ENCODE measurements around the gene CYP2C18. TPM values are rescaled to one million over a fixed set of nuclear protein-coding genes. Genes with fewer than 3 reads are reported as not detected.

CYP2C18 gene
- total and polyA plus RNA-seq, 11 donors = 0.03 to 0.11 TPM; not detected in 9

- no peaks in the 10 kb centered on the region for H3K9me3 ChIP-seq
- H3K36me3 ChIP-seq = no peaks in the 10 kb centered on the region
- H3K27me3 ChIP-seq = peaks cover 0 to 2% (median 0%) of the 10 kb centered on the region in 9 donors
- 89 to 98% (median 93%) methylated on average over 1 of the region's 1 CpG for WGBS, 4 donors
- no peaks in the 10 kb centered on the region for H3K4me1 ChIP-seq
- intact Hi-C loops (cut with DNase I) = no loop called here
- TF ChIP-seq, protein P1, sequence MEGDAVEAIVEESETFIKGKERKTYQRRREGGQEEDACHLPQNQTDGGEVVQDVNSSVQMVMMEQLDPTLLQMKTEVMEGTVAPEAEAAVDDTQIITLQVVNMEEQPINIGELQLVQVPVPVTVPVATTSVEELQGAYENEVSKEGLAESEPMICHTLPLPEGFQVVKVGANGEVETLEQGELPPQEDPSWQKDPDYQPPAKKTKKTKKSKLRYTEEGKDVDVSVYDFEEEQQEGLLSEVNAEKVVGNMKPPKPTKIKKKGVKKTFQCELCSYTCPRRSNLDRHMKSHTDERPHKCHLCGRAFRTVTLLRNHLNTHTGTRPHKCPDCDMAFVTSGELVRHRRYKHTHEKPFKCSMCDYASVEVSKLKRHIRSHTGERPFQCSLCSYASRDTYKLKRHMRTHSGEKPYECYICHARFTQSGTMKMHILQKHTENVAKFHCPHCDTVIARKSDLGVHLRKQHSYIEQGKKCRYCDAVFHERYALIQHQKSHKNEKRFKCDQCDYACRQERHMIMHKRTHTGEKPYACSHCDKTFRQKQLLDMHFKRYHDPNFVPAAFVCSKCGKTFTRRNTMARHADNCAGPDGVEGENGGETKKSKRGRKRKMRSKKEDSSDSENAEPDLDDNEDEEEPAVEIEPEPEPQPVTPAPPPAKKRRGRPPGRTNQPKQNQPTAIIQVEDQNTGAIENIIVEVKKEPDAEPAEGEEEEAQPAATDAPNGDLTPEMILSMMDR (IDR thresholded peaks at IDR 0.05) = no peak
- no peak for TF ChIP-seq POLR2A (IDR thresholded peaks at IDR 0.05)
- no peak overlapping the region for H3K4me3 ChIP-seq
- DNase-seq (no peak), ATAC-seq (no peak)
- no peak overlapping the region for H3K27ac ChIP-seq
Measured at GRCh38 chr10:94673614-94674321, 9.8 kb upstream of the CYP2C18 start.

- Histone ChIP-seq H3K4me3 (no peak overlapping the region), H3K36me3 (no peaks in the 10 kb centered on the region), H3K27me3 (peaks cover 0 to 3% (median 0%) of the 10 kb centered on the region in 9 donors), H3K4me1 (no peaks in the 10 kb centered on the region), H3K9me3 (no peaks in the 10 kb centered on the region), H3K27ac (no peak overlapping the region)
- intact Hi-C loops (cut with DNase I) = no loop called here
- DNase-seq (no peak), ATAC-seq (no peak)
- WGBS, 4 donors = 77 to 95% (median 87%) methylated on average over 2 of the region's 2 CpGs
- TF ChIP-seq, protein P1 (IDR thresholded peaks at IDR 0.05) = no peak
- TF ChIP-seq POLR2A (IDR thresholded peaks at IDR 0.05) = no peak
Measured at GRCh38 chr10:94676496-94676895, 7.0 kb upstream of the CYP2C18 start.

- intact Hi-C loops (cut with DNase I) = no loop called here
- TF ChIP-seq POLR2A (IDR thresholded peaks at IDR 0.05) = no peak
- TF ChIP-seq, protein P1 (IDR thresholded peaks at IDR 0.05) = no peak
Measured at GRCh38 chr10:94677691-94678090, 5.8 kb upstream of the CYP2C18 start.

DNA sequence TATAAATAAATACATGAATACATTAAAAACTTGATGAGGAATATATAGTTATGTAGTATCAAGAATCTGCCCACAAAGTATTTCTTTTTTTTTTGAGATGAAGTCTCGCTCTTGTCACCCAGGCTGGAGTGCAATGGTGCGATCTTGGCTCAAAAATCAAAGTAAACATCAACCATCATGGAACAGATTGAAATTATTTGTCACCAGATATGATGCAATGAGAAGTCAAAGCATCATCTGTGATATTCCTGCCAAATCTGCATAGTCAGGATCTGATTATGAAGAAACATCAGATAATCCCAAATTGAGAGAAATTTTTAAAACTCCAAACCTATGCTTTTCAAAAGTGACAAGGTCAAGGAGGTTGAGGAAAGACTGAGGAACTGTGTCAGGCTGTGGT lies 5.1 kb upstream of the CYP2C18 start:
- DNase-seq = no peak
- TF ChIP-seq, protein P1 (IDR thresholded peaks at IDR 0.05) = no peak
- no peak for TF ChIP-seq POLR2A (IDR thresholded peaks at IDR 0.05)
- intact Hi-C loops (cut with DNase I) = no loop called here
- peaks cover 0 to 3% (median 0%) of the 10 kb centered on the region in 9 donors for H3K27me3 ChIP-seq
- H3K9me3 ChIP-seq = no peaks in the 10 kb centered on the region
- H3K4me1 ChIP-seq = no peaks in the 10 kb centered on the region
- no peak for ATAC-seq
- no peak overlapping the region for H3K4me3 ChIP-seq
- 85 to 94% (median 91%) methylated on average over 2 of the region's 2 CpGs for WGBS, 4 donors
- H3K36me3 ChIP-seq = no peaks in the 10 kb centered on the region
- no peak overlapping the region for H3K27ac ChIP-seq

More at GRCh38 chr10:94677691-94678090, 5.8 kb upstream of the CYP2C18 start:
- DNase-seq (no peak), ATAC-seq (no peak)
- Histone ChIP-seq H3K4me1 (no peaks in the 10 kb centered on the region), H3K9me3 (no peaks in the 10 kb centered on the region), H3K27me3 (peaks cover 0 to 3% (median 0%) of the 10 kb centered on the region in 9 donors), H3K36me3 (no peaks in the 10 kb centered on the region), H3K27ac (no peak overlapping the region), H3K4me3 (no peak overlapping the region)
